HG02623 (cell line): Measurements from ENCODE around the gene ZDHHC16.
A peak's percentile ranks its signal among the peaks of the same experiment; 100 is the strongest.
"Not testable (repeated sequence)": the region's sequence is repeated elsewhere in the genome, so short reads cannot be mapped to it uniquely, and the experiment has no call there.

Experiments
- ATAC-seq: cut with Tn5 transposase; IDR thresholded peaks from one replicate; pipeline ENCODE4 v1.9.1; 2021; ENCODE audit warnings: moderate library complexity; ENCODE audit not compliant: unreplicated experiment

The ZDHHC16 gene

DNA sequence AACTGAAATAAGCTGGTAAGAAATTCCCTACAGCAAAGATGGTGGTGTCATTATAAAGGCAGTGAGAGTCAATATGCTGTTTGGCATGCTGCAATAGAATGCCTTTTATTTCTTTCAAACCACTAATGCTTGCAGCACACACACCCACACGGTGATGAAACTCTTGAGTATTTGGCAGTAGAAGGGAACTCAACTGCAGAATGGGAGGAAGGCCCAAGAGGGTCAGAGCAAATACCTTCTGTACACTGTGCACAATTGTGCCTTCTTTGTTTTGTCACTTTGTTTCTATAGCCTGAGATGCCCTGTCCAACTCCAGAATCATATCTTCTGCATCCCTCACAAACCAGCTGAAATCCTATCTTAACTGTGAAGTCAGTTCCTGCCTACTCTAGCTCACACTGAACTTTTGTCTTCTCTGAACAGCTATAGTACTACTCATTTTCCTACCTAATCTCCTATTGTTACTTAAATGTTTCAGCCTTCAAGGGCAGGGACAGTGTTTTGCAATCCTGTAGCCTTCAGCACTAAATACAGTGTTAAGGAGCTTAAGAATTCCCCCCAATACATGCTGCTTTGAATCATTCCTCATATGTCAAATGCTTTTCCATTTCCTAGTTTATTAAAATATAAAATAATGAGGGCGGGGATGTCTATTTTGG lies 30.1 kb downstream of the ZDHHC16 start:
- ATAC-seq = no peak

DNA sequence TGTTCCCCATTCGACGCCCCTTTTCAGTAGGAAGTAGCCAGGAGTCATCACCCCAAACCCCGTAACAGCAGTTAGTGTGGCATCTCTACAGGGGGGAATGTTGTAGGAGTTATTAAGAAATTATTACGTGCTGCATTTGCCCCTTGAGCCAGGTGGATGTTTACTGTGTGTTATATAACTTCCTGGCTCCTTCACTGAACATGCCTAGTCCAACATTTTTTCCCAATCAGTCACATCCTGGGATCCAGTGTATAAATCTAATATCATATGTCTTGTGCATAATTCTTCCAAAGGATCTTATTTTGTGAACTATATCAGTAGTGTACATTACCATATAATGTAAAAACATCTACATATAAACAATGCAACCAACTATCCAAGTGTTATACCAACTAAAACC lies 33.4 kb downstream of the ZDHHC16 start:
- ATAC-seq = not testable (repeated sequence)

DNA sequence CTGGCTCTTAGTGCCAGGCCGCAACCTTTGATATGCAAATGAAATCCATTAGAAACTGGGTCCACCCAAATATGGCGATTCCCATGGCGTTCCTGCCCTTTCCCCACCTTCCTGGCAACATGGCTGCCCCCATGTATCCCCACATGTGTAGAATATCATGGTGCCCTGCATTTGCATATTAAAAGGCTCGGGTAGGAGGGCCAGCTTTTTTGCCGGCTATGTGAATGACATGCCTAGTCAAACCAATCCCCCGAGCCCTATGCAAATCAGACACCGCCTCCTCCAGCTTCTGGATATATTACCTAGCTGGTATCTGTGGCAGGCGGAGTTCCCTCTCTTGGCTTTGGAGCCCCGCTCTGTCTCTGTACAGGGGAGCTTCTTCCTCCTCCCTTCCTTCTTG lies 34.0 kb downstream of the ZDHHC16 start:
- no peak for ATAC-seq

DNA sequence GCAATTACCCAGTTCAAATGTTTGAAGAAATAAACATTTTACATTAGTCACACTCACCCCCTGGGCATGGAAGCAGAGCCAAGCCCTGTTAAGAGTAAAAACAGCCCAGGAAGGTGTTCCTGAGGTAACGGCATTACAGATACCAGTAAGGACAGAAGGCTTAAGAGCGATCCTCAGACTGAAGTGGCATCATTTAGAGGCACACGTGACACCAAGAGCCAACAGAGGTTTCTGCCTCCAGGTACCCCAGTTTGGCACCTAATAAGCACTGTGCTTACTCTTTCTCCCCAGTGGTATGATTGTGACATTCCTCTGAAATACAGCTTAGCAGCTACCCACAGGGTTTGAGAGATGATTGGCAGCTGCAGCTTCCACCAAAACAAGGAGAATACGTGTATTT lies 35.1 kb downstream of the ZDHHC16 start:
- ATAC-seq = no peak

DNA sequence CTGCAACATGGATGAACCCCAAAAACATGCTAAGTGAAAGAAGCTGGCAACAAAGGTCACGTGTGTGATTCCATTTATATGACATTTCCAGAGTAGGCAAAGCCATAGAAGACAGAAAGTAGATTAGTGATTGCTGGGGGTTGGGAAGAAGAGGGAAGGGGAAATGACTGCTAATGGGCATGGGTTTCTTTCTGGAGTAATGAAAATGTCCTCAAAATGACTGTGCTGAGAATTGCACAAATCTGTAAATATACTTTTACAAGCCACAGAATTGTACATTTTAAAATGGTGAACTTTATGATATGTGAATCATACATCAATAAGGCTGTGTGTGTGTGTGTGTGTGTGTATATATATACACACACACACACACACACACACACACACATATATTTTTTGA lies 36.4 kb downstream of the ZDHHC16 start:
- no peak for ATAC-seq

DNA sequence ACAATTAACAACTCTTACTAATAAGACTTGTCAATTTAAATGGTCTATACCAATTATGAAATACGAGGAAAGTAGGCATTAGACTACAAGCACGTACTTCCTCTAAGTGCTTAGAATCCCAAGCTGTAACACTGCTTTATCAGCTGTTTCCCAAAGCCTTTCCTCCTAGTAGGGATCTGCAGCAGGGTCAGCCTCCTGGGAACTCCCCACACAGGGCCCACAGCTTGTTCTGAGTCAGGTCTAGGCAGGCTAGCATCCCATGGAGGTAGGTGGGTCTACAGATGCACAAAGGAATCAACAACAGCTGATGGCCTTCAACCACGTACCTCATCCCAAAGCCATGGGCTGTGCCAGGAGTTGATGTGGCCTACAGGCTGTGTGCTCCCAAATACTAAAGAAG lies 37.5 kb downstream of the ZDHHC16 start:
- no peak for ATAC-seq

DNA sequence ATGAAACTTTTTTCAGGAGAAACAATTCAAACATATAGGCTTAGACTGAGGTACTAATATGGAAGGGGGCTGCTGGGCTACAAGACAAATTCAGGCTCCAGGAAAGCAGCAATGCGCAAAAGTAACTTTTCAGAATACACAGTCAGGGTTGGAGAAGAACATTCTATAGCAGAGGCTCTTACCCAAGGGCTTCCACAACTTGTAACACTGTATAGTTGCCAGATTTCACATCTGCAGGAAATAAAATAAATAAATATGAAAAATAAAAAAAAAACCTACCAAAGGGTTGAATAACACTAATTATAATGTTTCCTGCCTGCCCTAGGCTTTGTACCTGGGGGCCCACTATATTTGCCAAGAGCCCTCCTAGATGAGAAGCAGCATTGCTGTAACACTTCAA lies 37.9 kb downstream of the ZDHHC16 start:
- no peak for ATAC-seq

DNA sequence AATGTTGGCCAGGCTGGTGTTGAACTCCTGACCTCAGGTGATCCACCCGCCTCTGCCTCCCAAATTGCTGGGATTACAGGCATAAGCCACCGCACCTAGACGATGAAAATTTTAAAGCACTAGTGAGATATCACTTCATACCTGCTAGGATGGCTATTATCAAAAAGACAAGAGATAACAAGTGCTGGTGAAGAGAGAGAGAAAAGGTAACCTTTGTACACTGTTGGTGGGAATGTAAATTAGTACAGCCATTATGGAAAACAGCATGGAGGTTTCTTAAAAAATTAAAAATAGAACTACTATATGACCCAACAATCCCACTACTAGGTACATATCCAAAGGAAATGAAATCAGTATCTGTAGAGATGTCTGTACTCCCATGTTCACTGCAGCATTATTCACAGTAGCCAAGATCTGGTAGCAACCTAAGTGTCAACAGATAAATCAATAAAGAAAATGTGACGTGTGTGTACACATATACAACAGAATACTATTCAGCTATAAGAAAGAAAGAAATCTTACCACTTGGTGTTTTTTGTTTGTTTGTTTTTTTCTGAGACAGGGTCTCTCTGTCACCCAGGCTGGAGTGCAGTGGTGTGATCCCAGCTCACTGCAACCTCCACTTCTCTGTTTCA lies 39.8 kb downstream of the ZDHHC16 start:
- no peak for ATAC-seq

DNA sequence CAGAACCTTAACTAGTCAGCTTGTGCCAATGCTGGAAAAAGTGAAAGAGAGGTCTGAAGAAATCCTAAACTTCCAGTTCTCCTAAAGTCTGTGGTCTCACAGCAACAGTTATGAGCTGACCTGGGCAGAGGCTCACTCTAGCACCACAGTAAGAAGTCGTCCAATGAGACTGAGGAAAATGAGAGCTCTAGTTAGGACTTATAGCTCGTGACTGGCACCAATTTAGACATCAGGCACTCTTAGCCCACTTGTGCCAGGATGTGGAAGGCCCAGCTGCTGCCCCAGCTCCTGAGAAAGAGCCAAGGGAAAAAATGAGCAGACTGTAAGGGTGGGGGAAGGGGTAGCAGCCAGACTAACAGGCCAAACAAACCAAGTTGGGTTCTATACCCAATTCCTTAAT lies 44.6 kb downstream of the ZDHHC16 start:
- ATAC-seq = no peak

DNA sequence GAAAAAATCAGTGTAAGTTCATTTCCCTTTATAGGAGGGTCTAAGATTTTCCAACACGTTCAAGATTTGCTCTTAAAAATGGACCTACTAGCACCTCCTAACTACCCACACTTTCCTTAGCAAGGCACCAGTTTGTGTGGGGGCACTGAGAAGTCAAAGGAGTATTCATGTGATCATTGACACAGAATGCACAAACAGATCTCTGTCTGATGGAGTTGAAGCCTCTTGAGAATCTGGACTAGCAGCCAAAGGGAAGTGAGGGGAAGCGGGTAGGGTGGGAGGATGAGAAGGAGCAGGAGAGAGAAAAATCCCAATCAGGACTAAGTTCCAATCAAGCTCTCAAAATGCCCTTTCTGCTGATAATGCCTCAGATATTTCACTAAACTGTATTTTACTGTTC lies 48.2 kb downstream of the ZDHHC16 start:
- ATAC-seq = no peak

DNA sequence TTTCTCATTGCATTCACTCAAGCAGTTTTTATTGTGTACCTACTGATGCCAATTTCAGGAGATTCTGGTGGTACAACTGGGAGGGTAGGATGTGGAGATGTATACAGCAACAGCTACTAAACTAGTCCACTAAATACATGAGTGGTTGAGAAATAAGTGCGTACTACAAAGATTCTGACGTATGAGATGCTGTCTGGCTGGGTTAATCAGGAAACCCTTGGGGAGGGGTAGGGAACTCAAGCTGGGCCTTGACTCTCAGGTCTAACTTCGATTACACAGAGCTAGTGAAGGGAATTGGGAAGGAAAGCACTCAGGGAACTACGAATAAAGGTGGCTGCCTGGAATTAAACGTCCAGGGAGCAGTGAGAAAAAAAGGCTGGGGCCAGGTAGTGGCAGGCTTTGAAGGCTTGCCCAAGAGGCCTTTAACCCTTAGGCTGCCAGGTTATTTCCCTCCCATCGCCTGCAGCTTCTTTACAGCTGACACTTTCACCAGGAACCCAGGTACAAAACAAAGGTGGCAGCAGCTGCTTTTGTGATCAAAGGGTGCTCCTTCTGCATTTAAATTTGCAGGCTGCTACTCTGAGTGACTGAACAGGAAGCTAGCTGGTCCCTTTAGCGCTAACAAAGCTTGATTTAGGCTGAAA lies 49.0 kb downstream of the ZDHHC16 start:
- no peak for ATAC-seq

DNA sequence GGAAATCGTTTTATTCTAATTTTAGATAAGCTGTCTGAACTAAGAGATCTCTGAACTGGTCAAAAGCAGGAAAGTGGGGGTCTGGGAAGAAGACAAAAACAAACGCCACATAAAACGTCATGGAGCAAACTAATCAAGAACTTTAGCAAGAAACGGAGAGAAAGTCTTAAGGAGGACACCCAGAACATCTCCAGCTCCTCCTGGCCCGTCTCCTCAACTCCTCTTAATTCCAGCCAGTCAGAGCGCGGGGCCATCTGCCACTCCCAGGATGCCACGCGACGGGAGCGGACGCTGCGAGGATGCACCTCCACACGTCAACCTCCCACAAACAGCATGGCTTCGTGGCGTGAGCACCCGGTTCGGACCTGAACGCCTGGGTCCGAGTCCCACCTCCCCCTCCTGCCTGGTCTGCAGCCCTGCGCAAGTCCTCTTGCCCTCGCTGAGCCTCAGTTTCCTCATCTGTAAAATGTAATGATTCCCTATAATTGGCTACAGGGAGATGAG lies 51.6 kb downstream of the ZDHHC16 start:
- peak; percentile 18 for ATAC-seq

DNA sequence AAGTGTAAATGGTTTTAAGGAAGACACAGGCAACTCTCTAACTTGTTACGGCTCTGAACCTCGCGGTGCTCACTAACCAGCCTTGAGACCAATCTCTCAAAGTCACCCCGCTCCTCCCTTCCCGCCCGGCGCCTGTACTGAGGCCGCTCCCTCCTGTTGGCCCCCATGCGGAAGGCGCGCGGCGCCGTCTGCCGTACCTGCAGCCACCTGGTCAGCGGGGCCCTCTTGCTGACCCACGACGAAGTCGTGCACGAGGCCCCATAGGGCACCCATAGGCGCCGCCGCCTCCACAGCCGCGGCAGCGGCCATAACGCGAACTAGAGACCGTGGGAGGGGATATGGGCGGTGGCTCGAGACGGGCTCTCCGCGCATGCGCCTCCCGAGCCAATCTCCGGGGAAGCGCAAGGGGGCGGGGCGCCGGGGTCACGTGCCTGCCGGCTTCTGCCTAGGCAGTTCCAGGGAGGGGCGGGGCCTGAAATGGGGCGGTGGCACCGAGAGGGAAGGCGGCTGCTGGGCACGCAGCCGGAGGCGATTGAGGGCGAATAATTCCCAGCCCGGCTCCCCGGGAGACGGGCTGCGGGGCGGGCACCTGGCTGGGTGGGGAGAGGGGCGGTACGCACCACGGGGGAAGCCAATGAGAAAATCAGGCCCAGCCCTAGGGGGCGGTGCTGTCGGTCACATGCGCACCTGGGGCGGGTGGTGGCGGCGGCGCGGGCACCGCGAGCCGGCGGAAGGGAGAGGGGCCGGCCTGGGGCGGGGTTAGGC lies 52.3 kb downstream of the ZDHHC16 start, which contains the start of gene MMS19:
Gene MMS19 (minus strand): TSS at position 347 of the 765 bp plus-strand sequence. CDS start 38 bp downstream, at position 309.
- ATAC-seq = peak; percentile 89

DNA sequence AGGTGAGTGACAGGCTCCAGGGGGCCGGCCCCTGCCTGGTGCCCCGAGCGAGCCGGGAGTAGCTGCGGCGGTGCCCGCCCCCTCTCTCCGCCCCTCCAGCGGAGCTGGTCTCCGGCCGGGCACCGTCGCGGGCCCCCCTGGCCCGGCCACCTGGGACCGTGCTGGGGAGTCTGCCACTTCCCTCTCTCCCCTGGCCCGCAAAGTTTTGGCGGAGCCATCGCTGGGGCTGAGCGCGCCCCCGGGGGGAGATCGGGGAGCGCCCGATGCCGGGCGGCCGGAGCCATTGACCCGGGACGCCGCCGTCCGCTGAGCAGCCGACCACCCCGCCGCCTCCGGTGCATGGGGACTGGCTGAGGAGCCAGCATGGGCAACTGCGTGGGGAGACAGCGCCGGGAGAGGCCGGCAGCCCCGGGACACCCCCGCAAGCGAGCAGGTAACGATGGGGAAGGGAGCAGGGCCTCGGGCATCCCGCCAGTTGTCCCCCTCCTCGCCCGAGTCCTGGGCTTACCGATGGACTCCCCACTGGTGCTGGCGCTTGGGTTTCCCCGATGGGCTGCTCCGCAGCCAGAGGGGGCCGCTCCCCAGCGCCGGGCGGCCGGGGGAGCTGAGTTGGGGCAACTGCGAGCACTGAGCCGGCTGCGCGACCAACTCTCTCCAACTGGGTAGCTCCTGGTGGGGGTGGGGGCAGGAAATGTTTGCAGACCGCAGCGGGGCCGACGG lies 53.0 kb downstream of the ZDHHC16 start, which contains the start of gene UBTD1:
Gene UBTD1 (plus strand): TSS at position 84 of the 720 bp plus-strand sequence. CDS start 280 bp downstream, at position 364.
- no peak for ATAC-seq

DNA sequence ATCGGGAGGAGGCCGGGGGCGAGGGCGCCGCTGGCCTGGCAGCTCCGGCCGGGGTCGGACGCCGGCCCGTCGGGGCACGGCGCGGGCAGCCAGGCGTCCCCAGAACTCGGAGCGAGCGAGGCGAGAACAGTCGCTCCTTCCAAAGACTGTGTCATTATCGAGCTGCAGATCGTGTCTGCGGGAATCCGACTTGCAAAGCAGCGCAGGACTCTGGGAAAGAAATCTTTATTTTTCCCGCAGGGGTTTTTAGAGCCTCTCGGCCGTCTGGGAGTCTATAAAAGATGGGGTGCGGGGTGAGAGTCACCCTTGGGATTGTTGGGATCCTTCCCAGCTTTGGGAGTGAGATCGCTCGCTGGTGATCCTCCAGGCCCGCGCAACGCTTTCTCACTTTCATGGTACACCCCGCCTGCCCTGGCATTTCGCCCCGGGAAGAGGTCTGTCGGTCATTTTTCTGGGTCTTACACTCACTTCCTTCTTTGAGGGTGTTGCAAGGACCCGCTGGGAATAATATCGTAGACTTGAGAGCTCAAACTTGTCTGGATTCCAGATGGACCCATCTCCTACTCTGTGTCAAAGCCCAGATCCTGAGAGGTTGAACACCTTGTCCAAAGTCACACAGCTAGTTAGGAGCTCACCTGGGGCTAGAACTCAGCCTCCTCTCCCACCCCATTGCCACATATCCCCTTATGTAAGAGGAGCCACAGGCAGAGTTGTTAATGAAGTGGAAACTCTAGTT lies 53.8 kb downstream of the ZDHHC16 start:
- ATAC-seq = no peak

DNA sequence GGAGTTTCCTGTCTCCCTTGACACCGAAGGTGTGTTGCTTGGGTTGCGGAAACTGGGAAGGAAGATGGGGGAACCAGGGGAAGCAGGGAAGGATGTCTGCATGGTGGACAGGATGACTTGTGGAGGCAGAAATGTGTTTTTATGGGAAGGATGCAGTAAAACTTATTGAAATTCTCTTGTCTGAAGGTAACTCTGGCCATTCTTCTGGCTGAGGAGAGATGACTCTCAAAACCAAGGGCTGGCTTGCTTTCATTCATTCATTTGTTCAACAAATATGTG lies 54.3 kb downstream of the ZDHHC16 start:
- ATAC-seq = no peak

DNA sequence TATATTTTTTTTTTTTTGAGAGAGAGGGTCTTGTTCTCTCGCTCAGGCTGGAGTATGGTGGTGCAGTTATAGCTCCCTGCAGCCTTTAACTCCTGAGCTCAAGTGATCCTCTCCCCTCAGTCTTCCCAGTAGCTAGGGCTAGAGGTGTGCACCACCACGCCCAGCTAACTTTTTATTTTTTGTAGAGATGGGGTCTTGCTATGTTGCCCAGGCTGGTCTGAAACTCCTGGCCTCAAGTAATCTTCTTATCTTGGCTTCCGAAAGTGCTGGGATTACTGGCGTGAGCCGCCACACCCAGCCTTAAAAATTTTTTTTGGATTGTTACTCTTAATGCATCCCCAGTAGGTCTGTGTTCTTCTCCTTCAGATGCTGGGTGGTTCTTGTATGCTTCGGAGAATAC lies 56.9 kb downstream of the ZDHHC16 start:
- ATAC-seq = no peak

DNA sequence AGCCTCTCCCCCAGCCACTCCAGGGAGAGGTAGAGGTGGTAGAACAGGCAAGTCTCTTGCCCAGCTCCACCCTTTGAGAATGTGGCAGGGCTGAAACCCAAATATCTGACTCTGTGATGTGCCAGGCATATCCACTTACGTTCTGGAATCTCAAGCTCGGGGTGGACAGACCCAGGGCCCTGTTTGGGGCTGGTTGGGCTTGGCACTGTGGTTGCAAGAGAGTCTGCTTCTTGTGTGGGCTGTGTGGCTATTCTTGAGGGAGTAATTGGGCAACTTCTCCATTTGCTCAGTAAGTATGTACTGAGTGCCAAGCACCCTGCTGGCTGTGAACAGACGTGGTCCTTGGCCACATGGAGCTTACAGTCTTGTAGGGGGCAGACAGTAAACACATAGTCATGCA lies 57.4 kb downstream of the ZDHHC16 start:
- ATAC-seq = no peak

DNA sequence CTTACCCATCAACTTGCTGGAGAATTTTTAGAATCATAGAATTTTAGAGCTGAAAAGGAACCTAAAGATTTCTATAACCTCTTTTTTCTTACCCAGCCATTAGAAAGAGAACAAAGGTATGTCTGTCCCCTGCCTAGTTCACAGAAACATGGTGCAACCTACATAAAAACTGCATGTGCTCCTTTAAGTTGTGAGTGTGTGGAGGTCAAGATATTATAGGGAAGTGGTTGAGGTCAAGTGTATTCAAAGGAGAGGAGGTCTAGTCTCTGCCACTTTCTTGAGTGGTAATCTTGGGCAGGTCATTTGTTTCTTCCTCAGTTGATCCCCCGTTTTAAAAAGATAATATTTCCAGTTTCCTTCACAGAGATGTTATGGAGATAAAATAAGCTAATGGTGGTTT lies 59.2 kb downstream of the ZDHHC16 start:
- ATAC-seq = no peak
